NCI-H82 treated with DMSO at 0.1 percent for 48 hours (cell line): ENCODE data around the gene ZNF275.
"Not testable (repeated sequence)": the region's sequence is repeated elsewhere in the genome, so short reads cannot be mapped to it uniquely, and the experiment has no call there.

Source experiments
- DNase-seq: peaks from one replicate; lab custom pipeline; 2025; ENCODE audit not compliant: unreplicated experiment; lab: John Stamatoyannopoulos, UW

ZNF275 gene, protein sequence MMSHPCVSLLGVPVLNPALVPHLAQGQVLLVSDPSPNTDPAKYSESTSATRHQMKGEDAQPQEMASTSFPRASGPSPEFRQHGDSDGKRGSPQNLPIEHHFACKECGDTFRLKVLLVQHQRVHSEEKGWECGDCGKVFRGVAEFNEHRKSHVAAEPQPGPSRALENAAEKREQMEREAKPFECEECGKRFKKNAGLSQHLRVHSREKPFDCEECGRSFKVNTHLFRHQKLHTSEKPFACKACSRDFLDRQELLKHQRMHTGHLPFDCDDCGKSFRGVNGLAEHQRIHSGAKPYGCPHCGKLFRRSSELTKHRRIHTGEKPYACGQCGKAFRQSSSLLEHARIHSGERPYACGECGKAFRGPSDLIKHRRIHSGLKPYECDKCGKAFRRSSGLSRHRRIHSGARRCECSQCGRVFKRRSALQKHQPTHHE

DNA sequence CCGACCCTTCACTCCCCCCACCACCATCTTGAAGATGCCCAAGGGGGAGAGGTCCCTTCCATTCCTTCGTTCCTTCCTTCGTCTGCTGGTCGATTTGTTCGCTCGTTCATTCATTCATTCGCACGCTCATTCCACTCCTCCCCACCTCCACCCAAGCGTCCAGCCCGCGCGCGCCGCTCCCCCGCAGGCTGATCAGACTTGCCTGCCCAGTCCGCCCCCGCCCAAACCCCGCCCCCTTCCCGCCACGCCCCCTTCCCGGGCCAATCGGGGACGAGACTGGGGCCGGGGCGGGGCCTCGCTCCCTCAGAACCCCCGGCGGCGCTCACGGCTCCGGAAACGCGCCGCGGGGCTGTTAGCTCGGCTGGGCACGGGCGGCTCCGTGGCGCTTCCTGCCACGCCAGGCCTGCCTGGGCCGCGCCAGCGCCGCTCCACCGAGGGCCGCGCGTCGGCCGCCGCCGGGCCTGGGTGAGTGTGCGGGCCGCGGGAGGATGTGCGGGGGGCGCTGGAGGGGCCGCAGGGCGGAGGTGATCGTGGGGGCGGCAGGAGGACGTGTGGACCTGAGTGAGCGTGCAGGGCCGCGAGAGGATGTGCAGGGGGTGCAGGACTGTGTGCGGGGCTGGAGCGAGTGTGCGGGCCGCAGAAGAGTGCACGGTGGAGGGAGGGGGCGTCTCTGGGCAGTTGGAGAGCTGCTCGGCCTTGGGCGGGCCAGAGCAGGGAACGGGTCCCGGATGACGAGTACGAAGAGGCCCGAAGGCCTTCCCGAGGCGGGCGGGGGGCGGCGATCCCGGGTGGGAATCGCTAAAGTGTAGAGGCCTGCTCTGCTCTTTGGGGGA, at the start of gene ZNF275:
ZNF275 (plus strand) TSS at position 333 of the 833 bp plus-strand sequence. CDS start 2,527 bp downstream, outside the sequence.
- DNase-seq: peak; percentile 58

DNA sequence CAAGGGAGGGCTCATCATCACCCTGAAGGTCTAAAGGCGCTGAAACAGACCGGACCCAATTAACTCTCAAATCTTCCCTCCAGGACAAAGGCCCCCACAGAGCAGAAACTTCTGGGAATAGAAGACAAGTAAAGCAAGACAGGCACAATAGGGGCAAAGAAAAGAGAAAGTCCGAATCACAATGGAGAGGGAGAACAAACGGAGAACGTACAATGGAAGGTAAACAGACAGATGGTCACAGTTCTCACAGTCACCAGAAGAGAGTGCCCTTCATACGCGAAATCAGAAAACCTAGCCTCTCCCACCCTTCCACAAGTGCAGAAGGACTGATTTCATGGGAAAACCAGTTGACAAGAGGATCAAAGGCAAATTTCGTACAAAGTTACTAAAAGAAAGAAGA, 48.3 kb upstream of the ZNF275 start:
- not testable (repeated sequence) for DNase-seq

DNA sequence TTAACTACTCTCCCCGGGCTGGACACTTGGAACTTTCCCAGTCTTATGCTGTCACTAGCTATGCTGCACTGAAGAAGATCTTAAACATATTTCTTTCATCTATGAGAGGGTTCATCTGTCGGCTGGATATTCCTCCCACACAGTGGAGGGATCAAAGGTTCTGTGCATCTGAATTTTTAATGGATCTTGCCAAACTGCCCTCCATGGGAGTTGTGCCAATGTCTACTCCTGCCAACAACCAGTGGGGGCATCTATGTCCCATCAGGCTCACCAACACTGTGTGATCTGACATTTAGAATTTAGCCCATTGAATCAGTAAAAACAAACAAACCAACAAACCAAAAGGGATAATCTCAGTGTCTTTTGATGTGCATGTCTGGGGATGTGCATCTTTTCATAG, 45.1 kb upstream of the ZNF275 start:
- not testable (repeated sequence) for DNase-seq

DNA sequence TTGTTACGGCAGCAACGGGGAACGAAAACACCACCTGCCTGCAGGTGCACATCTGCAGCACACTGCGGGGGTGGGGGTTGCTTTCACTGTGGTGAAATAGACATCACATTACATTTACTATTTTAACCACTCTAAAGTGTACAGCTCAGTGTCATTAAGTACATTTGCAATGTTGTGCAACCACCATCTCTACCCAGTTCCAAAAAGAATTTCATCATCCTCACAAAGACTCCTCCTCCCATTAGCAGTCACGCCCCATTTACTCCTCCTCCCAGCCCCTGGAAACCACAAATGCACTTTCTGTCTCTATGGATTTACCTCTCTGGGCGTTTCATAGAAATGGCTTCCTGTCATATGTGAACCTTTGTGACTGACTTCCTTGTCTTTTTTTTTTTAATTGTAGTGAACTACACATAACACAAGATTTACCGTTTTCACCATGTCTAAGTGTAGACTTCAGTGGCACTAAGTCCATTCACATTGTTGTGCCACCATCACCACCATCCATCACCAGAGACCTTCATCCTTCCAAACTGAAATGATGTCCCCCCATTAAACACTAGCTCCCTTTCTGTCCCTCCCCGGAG, 40.4 kb upstream of the ZNF275 start:
- DNase-seq: not testable (repeated sequence)

DNA sequence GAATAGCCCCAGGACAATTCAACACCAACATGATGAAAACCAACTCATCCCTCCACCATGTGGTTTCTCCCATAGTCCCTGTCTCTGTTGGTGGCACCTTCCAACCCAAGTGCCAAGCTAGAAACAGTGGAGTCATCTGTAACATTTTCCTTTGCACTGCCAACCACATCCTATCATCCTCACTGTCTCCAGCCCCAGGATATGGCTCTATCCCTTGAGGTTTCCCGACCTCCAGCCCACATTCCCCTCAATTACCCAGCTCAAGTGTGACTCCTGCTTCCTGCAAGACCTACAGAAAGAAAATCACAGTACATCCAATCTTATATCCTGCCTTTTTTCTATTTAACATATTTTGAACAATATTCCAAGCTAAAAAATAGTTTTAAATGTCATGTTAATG, 36.6 kb upstream of the ZNF275 start:
- DNase-seq: no peak

DNA sequence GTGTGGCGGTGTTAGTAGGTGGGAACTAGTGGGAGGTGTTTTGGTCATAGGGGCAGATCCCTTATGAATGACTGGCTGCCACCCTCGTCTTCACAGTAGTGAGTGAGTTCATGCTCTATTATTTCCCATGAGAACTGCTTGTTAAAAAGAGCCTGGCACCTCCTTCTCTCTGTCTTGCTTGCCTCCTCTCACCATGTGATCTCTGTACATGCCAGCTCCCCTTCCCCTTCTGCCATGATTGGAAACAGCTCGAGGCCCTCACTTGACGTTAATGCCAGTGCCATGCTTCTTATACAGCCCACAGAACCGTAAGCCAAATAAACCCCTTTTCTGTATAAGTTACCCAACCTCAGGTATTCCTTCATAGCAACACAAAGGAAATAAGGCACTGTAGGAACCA, 34.1 kb upstream of the ZNF275 start:
- DNase-seq: no peak

DNA sequence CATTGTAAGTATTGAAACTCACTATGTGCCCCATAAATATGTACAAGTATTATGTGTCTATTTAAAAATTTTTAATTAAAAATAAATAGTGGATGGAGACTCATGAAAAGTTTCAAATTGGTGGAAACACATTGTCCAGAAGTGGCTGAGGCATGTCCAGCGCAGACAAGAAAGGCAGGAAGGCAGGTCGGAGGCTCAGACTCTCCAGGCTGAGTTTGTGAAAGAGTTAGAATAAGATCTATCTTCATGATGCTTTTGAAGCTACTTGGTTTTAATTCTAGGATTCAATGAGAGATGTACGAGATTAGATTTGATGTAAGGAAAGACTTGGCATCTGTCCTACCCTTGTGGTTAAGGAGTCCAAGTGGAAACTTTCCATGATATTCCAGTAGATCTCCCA, 32.2 kb upstream of the ZNF275 start:
- DNase-seq: no peak

DNA sequence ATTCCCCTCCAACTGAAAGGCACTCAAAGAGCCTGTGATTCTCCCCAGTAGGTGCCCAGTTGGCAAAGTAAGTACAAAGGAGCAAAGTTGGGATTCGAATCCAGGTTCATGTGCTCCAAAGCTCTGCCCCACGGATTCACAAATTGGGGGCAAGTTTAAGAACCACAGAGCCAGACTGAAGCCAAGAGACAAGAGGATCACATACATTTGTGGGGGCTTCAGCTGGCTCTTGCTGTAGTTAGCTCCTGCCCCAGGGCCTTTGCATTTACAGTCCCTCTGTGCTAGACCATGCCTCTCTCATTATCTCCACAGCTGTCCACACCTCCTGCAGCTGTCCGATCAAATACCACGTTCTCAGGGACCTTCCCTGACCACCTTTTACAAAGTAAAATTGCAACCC, 31.2 kb upstream of the ZNF275 start:
- DNase-seq: no peak

DNA sequence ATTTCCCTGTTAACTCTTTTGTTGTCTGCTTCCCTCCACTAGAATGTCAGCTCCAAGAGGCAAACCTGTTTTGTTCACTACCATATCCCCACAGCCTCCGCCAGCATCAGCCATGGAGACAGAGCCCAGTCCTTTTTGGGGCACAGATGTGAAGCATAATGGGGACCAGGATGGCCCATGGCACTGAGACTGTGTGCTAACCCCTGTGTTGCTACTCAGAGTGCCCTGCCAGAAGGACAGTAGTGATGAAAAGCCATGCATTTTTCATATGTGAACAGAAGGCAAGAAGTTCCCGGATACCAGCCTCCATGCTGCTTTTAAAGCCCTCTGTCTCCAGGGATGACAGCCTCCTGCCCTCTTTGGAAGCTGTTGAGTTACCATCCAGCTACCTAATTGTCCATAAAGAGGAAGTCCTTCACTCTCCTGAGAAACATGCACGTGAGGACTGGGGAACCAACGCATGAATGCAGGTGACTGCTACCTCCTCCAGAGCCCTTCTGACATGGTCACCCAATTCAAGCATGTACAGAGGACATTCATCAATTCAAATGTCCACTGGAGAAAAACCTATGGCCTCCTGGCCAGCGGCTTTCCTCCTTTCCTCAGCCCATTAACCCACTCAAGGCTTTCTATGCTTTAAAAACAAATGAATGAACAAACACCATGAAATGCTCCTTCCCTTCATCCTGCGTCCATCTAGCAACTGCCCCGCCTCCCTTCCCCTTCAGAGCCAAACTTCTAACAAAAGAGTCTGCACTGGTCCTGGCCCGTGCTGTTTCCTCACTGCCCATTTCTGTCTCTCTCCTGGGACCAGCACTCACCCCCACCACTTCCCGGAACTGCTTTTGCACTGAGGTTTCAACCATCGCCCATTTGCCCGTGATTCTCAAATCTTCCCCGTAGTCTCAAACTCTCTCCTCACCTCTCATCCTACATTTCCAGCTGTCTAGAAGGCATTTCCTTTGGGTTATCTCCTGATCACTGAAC, 30.4 kb upstream of the ZNF275 start:
- DNase-seq: no peak

DNA sequence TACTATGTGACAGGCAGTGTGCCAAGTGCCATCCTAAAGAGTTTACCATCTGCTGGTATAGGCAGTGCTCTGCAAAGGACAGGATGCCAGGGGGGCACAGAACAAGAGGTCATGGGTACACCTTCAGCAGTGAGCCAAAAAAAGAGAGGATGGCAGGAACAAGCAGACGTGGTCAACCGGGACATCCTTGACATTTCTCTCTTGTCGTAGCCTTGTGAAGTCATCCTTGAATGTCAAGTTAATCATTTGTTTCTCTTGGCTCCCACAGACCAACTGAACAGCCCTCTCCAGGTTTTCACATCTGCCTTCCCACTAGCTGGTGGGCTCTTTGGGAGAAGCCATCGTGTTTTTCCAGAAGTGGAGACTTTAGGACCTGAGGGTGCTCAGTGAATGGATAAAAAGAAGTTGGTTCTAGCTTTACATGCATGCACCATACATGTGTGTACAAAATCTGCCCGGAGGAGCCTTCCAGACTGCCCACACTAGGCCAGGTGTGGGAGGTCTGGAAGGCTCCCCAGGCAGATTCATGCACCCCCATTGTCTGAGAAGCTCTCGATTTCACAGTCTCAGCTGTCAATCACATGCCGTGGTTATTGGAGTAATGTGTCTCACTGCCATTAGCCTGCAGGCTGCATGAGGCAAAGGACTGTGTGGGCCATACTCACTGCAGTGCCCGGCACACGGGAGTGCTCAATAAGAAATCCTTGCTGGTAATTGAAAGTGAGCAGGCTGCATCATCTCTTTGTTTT, 28.8 kb upstream of the ZNF275 start:
- DNase-seq: no peak

DNA sequence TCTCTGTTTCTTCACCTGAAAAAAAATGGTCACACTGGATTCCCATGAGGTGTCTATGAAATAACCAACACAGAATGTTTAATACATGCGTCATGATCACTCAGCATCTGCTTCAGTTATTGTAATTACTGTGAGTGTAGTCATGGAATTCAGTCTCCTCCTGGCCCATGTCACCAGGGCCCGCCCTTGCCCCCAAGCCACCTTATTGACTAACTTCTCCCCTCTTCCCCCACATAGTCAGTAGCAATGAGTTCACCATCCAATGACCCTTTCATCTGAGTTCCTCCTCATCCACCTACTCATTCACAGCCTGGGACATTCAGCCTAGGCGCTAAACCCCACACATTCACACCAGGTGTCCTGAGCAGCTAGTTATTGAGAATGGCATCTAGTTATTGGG, 28.0 kb upstream of the ZNF275 start:
- no peak for DNase-seq

DNA sequence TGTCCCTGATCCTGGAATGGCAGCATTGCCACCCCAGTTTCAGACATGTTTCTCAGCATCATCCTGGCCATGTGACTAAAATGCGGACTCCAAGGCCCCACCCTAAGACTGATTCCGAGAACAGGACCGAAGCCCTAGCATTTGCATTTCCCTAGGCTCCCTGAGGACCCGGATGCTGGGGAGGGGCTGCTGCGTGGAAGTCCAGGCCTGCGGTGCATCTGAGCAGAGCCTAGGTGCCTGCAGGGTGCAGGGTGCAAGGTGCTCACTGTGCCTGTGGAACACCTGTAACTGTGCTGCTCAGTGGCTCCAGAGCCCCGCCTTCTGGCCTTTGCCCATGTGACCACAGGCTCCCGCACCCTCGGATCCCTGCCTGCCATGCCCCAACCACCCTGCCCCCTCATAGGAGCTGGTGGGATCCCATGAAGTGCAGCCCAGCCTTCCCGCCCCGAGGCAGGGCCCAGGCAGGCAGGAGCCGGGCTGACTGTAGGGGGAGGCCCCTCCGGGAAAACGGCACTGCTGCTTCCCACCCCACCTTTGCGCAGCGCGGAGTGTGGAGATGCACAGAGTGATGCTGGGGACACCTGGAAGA, 27.3 kb upstream of the ZNF275 start:
- no peak for DNase-seq

DNA sequence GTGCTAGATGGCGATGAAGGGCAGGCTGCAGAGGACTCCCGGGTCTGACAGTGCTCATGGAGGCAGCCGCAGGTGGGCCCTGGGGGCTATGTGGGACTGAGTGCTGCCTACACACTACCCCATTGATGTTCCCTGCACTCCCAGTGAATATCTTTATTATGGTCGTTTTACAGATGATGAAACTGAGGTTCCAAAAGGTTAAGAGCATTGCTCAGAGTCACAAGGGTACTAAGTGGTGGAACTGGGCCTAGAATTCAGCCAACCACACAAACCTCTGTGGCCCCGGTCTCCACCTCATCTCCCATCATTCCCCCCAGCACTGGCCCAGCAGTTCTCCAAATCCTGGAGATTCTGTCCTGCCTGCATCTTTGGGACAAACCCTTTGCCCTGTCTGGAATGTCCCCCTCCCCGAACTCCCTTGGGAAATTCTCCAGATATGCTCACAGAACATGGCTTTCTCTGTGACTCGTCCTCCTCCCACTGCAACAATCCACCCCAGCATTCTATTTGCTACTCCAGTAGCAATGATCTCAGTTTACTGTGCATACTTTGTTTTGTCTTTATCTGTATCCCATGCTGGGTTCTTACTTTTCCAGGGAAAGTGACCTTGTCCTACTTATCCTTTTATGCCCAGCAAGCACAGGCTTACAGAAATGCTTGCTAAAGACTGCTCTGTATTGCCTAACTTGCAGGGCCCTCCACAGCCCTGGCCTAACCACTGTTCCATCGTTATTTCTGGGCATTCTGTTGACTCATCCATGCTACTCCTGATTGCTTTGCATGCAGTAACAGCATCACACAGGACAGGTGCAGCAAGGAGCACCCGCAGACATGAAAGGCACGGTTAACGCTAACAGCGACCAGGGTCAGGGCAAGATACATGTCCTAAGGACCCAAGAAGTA, 26.4 kb upstream of the ZNF275 start:
- DNase-seq: no peak

DNA sequence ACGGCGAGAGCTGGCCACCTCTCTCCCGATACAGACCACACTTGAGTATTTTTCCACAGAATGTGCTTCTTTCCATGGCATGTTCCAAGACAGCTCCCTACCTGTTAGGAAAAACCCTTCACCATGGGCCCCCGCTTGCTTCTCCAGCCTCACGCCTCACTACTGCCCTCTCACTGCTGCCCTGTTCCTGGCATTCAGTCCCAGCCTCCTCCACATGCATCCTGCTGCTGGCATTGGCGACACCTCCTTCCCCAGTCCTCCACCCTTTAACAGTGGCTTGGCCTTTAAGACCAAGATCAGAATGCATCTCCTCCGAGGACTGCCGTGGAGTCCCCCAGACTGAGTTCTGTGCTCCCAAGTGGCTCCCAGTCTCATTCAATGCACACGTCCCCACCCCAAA, 23.1 kb upstream of the ZNF275 start:
- DNase-seq: no peak

DNA sequence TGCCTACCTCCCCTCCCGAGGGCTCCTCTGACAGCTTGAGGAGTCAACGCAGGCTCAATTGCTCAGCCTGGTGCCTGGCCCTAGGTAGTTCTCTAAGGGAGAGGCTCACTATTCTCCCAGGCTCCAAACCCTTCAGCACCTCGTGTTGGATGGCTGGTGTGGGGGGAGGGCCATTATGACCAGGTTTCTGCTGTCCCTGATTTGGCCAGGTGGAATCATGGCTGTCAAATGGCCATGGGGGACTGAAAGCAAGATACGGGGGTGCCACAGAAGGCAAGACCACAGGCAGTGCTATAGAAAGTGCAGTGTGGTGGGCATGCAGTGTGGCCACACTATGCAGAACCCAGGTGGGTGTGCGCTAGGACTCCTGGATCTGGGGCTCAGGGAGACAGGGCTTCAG, 21.9 kb upstream of the ZNF275 start:
- DNase-seq: no peak

DNA sequence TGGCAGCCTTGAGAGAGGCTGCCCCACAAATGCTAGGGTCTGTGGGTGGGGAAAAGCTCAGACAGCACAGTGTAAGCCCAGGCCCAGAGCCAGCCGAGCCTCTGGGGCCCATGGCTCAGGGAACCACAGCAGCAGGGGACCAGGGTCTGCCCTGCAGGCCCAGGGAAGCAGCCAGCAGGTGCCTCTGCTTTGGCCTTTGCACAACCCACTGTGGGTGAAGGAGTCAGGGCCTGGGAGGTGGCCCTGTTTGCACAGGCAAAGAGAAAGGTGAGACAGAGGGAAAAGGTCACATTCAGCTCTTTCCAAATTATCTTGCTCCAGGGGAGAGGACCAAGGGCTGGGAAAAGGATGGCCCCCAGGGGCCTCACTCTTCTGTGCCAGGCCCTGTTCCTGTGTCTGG, 21.1 kb upstream of the ZNF275 start:
- no peak for DNase-seq

DNA sequence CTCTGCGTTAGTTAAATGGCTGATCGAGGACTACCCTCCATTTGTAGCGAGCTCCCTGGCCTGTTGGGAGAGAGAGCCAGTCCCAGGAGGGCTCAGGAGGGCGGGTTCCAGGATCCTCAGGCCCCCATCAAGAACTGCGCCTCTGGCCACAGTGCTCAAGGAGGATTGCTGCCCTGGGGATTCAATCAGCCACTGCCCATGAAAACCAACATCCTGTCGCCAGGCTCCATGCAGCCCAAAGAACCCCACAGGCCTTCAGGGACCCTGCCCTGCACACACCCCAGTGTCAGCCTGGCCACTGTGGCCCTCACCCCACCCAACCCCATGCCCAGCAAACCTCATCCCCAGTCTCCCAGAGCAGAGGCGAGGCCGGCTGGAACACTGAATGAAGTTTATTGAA, 16.6 kb upstream of the ZNF275 start:
- no peak for DNase-seq

DNA sequence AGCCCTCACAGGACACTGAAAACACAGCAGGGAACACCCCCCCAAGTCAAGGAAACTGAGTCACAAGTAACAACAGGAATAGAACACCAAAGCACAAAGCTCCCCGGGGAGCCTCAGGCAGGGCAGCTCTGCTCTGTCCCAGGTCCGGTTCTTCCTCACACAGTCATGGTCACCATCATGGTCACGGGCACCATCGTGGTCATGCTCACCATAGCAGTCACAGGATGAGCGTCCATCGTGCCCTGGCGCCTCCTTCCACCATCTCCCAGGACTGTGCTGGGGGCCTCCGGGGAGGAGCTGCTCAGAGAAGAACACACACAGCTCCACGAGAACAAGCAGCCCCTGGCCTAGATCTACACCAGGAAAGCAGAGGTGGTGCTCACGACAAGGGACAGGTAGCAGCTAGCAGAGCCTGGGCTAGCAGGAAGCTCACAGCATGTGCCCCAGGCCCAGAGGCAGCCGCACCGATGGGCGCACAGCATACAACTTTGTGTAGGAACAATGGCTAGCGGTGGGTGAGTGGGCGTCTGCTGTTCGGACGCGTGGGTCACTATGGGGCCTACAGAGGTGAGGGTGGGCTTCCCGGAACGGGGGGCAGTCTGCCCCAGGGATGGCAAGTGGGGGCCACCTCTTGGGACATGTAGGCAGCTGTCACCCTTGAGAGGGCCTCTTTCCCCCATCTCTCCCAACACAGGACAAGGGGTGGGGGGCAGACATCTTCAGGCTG, 15.8 kb upstream of the ZNF275 start:
- no peak for DNase-seq
